ENCODE measurements around the gene STUM.
"Not testable (repeated sequence)": the region's sequence is repeated elsewhere in the genome, so short reads cannot be mapped to it uniquely, and the experiment has no call there.

The STUM gene

GRCh38 chr1:226606311-226607267 is 58.0 kb downstream of the STUM start:
- no peak for DNase-seq

- no peak for DNase-seq
Measured at GRCh38 chr1:226607268-226607660, 58.7 kb downstream of the STUM start.

GRCh38 chr1:226607821-226608220 is 59.3 kb downstream of the STUM start:
- no peak for DNase-seq

GRCh38 chr1:226608699-226609505 is 60.3 kb downstream of the STUM start:
- DNase-seq = peak; percentile 65 to 72

- DNase-seq = no peak
Measured at GRCh38 chr1:226609836-226610455, 61.4 kb downstream of the STUM start.

- DNase-seq = no peak
Measured at GRCh38 chr1:226610671-226611070, 62.1 kb downstream of the STUM start.

- DNase-seq = no peak
Measured at GRCh38 chr1:226611301-226611700, 62.7 kb downstream of the STUM start.

GRCh38 chr1:226611980-226612379 is 63.4 kb downstream of the STUM start:
- DNase-seq = not testable (repeated sequence)

- no peak for DNase-seq
Measured at GRCh38 chr1:226615876-226616275, 67.3 kb downstream of the STUM start.

GRCh38 chr1:226616636-226617035 is 68.1 kb downstream of the STUM start:
- no peak for DNase-seq

GRCh38 chr1:226617109-226617508 is 68.5 kb downstream of the STUM start:
- DNase-seq = no peak

GRCh38 chr1:226617719-226618118 is 69.2 kb downstream of the STUM start:
- not testable (repeated sequence) for DNase-seq

GRCh38 chr1:226618380-226618779 is 69.8 kb downstream of the STUM start:
- no peak for DNase-seq

GRCh38 chr1:226619031-226619430 is 70.5 kb downstream of the STUM start:
- DNase-seq = no peak

- no peak for DNase-seq
Measured at GRCh38 chr1:226622012-226622411, 73.4 kb downstream of the STUM start.

GRCh38 chr1:226624526-226624925 is 76.0 kb downstream of the STUM start:
- no peak for DNase-seq

- DNase-seq = no peak
Measured at GRCh38 chr1:226625326-226625725, 76.8 kb downstream of the STUM start.

GRCh38 chr1:226625832-226626576 is 77.4 kb downstream of the STUM start:
- no peak for DNase-seq

GRCh38 chr1:226626577-226626956 is 78.0 kb downstream of the STUM start:
- peak; percentile 75 to 81 for DNase-seq

- DNase-seq = no peak
Measured at GRCh38 chr1:226627050-226627755, 78.6 kb downstream of the STUM start.

- DNase-seq = no peak
Measured at GRCh38 chr1:226627924-226628611, 79.5 kb downstream of the STUM start.

Measured in Kasumi-1 (cell line).